Epithelial cell of proximal tubule (primary cell): ENCODE results near the gene C10orf53. TPM values are rescaled to one million over a fixed set of nuclear protein-coding genes. Genes with fewer than 3 reads are reported as not detected.

Experiments
- DNase-seq: peaks from one replicate; pipeline ENCODE4 v3.0.0-alpha.2; 2011; ENCODE audit warnings: low read depth
- H3K4me3 ChIP-seq: 2 replicates; pipeline ENCODE4 v1.5.1; 2011; ENCODE audit warnings: low read depth, mild to moderate bottlenecking, low read length
- total RNA-seq: library from RNA; depleted of rRNA; stranded (reverse); fragments of >200 nt; gene quantifications from 2 replicates; pipeline ENCODE4 v1.2.3, GENCODE V29; 2015
- TF ChIP-seq, protein P1 (sequence below): conservative IDR thresholded peaks from 2 replicates; pipeline ENCODE4 v1.5.1; 2012; ENCODE audit warnings: low read depth, mild to moderate bottlenecking, low read length

C10orf53 gene
- total RNA-seq, 1 donor from 2014 or later = not detected

DNA sequence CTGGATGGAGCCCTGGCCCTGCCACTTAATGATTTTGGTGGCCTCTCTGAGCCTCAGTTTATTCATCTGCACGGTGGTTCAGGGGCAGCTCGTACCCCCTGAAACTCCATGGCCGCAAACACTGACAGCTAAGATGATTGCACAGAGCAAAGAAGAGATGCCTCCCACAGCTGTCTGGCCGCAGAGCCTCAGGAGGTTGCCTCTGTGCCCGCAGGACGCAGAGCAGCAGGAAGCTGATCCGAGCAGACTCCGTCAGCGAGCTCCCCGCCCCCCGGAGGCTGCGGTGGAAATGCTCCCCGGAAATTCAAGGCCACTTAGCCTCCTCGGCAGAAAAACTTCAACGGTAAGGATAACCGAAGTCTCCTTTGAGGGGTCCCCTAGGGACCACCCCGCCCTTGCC is 30.2 kb upstream of the C10orf53 start:
- no peak overlapping the region for H3K4me3 ChIP-seq
- DNase-seq = no peak
- TF ChIP-seq, protein P1, sequence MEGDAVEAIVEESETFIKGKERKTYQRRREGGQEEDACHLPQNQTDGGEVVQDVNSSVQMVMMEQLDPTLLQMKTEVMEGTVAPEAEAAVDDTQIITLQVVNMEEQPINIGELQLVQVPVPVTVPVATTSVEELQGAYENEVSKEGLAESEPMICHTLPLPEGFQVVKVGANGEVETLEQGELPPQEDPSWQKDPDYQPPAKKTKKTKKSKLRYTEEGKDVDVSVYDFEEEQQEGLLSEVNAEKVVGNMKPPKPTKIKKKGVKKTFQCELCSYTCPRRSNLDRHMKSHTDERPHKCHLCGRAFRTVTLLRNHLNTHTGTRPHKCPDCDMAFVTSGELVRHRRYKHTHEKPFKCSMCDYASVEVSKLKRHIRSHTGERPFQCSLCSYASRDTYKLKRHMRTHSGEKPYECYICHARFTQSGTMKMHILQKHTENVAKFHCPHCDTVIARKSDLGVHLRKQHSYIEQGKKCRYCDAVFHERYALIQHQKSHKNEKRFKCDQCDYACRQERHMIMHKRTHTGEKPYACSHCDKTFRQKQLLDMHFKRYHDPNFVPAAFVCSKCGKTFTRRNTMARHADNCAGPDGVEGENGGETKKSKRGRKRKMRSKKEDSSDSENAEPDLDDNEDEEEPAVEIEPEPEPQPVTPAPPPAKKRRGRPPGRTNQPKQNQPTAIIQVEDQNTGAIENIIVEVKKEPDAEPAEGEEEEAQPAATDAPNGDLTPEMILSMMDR = no peak

- no peak for DNase-seq
- H3K4me3 ChIP-seq = no peak overlapping the region
- TF ChIP-seq, protein P1 = no peak
These were observed 29.3 kb upstream of the C10orf53 start for GRCh38 chr10:49649936-49650723.

DNA sequence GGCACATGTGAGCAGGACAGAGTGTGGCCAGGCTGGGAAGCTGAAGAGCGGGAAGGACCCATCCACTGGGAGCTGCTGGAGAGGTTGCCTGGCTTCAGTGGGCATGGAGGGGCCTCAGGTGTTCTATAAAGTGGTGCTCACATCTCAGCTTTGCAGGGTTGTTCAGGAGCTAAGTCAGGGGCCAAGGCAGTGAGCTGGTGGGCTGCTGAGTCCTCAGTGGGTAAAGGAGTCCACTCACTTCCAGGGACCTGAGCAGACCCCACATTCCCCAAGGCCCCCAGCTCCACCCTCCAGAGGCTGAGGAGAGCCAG is 28.8 kb upstream of the C10orf53 start:
- DNase-seq = no peak
- no peak overlapping the region for H3K4me3 ChIP-seq
- TF ChIP-seq, protein P1 = no peak

DNA sequence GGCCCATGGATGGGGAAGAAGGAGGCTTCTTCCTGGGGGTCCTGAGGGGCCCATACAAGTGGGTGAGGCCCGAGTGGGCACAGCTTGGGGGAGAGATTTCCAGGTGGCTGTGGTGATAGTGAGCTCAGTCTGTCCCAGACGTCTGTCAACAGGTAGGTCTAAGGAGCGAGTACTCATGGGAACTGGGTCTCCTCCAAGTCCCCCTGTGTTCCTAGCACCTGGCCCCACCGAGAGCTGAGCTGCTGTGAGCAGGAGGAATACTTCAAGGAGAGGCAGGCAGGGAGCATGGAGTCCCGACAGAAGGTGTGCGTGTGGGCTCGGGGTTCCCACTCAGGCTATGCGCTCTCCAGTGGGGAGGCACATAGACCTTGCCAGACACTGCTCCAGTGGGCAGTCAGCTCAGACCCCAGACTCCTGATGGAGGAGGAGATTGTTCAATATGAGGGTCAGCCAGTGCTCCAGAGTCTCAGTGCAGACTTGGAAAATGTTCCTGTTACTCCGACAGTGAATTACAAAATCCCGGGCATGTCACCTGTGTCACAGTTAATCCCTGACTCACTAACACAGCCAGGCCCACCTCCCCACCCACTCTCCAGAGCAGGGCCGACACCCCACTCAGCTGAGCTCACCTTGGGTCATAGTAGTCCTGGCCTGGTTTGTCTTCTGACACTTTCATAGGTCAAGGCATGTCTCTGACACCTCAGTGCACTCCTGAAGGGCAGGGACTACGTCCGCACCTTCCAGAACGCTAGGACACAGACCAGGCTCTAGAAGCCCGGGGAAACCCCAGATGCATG is 28.2 kb upstream of the C10orf53 start:
- H3K4me3 ChIP-seq = no peak overlapping the region
- DNase-seq = no peak
- TF ChIP-seq, protein P1 = no peak

DNA sequence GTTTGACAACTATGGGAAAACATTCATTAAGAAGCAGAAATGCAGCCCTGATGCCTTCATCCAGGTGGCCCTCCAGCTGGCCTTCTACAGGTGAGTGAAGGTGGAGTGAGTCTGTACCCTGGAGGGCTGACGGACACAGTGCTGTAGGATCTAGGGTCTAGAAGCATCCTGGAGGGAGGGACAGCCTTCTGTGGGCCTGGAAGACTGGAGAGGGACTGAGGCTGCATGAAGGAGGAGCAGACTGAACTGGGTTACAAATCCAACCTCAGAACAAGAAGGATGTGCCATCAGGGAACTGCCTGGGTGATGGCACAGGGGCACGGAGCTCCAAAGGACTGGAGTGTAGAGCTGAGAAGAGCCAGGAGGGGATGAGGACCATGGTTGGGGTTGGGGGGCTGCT is 27.5 kb upstream of the C10orf53 start:
- DNase-seq = no peak
- TF ChIP-seq, protein P1 = no peak
- no peak overlapping the region for H3K4me3 ChIP-seq

- DNase-seq = no peak
- TF ChIP-seq, protein P1 = no peak
- H3K4me3 ChIP-seq = no peak overlapping the region
These were observed 26.8 kb upstream of the C10orf53 start for GRCh38 chr10:49652421-49653272.
